ENCODE data around the gene MYBPC3.
"Not testable (repeated sequence)": the region's sequence is repeated elsewhere in the genome, so short reads cannot be mapped to it uniquely, and the experiment has no call there.

Gene MYBPC3

DNA sequence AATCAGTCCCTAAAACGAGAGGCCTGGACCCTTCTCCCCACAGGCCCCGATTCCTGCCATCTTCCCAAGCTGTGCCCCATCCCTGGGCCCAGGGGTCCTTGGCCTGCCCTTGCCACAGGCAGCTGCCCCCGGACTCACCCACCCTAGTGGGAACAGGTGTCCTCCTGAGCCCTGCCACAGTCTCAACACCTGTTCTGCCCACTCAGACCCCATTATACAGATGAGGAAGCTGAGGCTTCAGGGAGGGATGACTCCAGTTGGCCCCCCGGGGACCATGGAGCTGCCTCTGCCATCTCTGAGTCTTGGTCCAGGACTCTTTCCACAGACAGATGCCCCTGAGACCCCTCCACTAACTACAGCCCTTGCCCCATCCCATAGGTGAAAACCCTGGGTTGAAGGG lies 15.9 kb downstream of the MYBPC3 start:
- DNase-seq (ENCODE audit: low read depth): no peak

DNA sequence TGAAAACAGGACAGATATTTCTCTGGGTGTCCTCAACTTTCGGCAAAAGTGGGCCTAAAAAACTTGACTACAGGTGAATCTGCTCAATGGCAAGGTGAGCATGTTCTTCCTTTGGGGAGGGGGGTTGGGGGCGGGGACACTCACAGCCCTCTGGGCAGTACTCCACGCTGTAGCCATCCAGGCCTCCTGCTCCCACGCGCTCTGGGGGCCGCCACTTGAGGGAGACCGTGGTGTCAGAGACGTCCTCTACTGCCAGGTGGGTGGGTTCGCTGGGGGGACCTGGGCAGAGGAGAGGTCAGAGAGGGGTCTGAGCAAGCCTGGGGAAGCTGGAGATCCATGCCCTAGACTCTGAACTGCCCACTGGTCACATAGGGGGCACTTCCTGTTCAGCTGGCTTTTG lies 16.8 kb downstream of the MYBPC3 start:
- DNase-seq (ENCODE audit: low read depth): no peak

GRCh38 chr11:47334699-47335411 lies 17.6 kb downstream of the MYBPC3 start:
- DNase-seq (ENCODE audit: low read depth): not testable (repeated sequence)

- DNase-seq (ENCODE audit: low read depth): no peak
These were observed 18.5 kb downstream of the MYBPC3 start for GRCh38 chr11:47333886-47334443.

DNA sequence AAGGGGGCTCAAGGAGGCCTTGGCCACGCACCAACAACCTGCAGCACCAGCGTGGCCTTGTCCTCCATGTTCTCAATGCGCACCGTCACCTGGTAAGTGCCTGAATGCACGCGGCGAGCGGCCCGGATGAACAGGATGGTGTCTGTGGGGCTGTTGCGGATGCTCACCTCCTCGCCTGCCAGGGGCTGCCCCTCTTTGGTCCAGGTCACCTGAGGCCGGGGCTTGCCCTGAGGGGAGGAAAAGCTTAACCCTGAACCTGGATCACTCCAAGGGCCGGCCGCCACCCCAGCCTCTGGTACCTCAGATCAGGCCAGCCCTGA lies 19.0 kb downstream of the MYBPC3 start:
- no peak for DNase-seq (ENCODE audit: low read depth)

DNA sequence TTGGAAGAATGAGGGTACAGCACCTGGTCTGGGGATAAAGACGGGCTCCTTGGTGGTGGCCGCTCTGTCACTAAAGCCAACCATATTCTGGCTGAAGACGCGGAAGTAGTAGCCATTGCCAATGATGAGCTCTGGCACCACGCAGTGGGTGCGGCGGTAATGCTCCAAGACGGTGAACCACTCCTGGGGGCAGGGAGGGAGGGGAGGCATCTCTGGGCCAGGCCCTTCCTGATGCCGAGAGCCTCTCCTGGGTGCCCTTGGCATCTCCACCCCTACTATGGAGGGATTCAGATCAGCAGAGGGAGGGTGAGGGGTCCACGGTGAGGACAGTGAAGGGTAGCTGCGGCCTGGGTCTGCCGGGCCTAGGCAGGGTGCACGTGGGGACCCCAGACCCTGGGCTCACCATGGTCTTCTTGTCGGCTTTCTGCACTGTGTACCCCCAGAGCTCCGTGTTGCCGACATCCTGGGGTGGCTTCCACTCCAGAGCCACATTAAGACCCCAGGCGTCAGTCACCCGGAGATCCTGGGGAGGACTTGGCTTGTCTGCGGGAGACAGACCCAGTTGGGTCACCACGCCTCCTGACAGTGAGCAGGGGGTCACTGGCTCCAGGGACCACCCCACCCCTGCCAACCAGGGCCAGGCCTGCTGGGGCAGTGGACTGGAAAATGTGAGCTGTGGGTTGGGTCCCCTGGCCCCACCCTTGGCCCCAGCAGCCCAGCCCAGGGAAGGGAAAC lies 19.5 kb downstream of the MYBPC3 start:
- no peak for DNase-seq (ENCODE audit: low read depth)

GRCh38 chr11:47332303-47332711 lies 20.2 kb downstream of the MYBPC3 start:
- DNase-seq (ENCODE audit: low read depth): no peak

DNA sequence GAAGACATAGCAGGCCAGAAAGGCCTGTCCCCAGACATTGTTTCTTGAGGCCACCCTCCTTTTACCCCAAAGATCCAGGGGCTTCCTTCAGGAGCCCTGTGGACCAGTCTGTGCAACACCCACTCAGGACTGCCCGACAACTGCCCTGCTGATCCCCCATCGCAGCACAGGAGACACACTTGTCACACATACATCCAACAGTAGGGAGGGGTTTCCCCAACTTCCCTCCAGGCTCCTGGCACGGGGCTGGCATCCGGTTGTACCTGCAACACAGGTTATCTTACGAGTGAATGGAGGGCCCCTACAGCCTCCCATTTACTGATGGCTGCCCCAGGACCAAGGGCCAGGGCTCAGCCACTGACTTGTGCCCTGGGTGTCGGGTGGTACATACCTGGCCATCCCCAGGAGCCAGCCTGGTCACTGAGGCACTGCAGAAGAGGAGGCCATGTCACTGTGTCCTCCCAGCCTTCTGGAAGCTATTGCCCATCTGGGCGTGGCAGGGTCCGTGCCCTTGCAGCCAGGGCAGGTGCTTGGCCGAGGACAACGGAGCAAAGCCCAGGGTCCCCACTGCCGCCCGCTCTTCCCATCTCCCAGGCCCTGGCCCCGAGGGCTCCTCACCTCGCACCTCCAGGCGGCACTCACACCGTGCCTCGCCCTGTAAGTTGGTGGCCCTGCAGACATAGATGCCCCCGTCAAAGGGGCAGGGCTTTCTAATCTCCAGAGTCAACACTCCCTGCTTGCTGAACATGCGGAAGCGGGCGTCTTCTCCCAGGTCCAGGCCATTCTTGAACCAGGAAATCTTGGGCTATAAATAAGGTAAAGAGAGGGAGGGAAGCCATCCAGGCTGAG lies 20.8 kb downstream of the MYBPC3 start:
- DNase-seq (ENCODE audit: low read depth): no peak

DNA sequence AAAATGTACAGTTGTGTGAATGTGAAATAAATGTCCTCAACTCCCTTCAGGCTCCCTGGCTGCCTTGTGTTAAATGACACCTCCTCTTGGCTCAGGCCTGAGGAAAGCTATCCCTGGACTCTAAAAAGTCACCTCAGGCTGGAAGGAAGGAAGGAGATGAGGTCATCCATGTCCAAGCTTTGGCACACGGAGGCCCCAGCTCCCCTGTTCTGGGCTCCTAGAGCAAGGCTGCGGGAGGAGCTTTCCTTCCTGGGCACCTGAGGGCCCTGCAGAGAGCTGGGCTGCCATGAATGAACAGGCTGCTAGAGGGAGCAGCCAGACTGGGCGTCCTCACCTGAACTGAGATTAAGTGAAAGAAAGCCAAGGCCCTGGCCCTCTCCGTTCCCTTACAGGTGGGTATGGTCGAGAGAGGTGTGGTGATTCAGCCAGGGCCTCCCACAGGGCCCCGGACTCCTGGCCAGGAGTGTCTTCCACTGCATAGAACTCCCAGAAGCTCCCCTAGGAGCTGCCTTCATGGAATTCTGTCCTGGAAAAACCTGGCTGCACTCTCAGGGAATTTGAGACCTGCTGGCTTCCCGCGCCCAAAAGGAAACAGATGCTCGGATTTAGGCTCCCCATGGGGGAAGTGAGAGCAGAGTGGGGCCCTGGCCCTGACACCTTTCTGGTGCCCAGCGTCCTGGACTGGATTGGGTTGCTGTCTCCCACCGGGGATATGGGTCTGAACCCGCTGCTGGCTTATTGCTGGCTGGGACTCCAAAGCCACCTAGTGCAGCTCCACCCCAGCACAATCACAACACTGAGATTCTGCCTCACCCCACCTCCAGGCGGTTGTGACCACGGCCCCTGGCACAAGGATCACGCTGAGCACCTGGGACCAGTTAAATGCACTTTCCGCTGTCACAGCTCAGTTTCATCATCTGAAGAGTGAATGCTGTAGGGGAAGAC lies 22.2 kb downstream of the MYBPC3 start:
- DNase-seq (ENCODE audit: low read depth): no peak

- no peak for DNase-seq (ENCODE audit: low read depth)
These were observed 23.0 kb downstream of the MYBPC3 start for GRCh38 chr11:47329431-47329986.

GRCh38 chr11:47328449-47329390 lies 23.8 kb downstream of the MYBPC3 start:
- no peak for DNase-seq (ENCODE audit: low read depth)

- no peak for DNase-seq (ENCODE audit: low read depth)
These were observed 24.6 kb downstream of the MYBPC3 start for GRCh38 chr11:47327949-47328348.

GRCh38 chr11:47327025-47327424 lies 25.5 kb downstream of the MYBPC3 start:
- no peak for DNase-seq (ENCODE audit: low read depth)

DNA sequence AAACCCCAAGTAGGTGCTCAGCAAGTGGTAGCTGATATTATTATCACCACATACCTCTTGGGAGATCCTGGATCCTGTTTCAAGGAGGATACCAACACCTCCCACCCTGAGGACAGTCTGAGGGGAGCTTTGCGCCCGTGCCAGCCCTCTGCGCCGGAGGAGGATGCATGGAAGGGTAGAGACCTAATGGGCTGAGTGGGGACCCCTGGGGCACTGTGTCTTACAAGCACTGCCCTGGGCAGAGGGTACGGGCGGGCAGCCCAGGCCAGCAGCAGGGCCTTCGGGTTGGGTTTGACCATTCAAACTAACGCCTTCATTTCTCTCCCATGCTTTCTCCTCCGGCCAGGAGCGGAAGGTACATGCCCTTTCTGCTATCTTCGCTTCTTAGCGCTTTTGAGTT lies 26.3 kb downstream of the MYBPC3 start:
- no peak for DNase-seq (ENCODE audit: low read depth)

GRCh38 chr11:47325271-47326041 lies 27.0 kb downstream of the MYBPC3 start:
- DNase-seq (ENCODE audit: low read depth): no peak

DNA sequence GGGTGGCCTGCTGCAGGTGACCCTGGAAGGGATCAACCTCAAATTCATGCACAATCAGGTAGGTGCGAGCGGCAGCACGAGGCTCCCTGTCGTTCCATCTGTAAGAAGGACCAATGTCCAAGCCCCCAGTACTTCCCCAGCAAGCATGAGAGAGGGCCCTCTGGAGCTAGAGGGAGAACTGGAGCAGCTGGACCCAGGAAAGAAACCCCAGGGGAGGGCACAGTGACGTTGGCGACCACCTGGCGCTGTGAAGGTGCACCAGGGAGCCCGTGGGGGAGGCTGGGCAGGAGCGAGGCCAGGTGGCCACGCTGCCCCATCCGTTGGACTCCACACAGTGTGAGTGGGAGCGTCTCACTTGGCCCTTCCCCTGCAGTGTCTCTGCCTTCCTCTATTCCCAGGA lies 28.0 kb downstream of the MYBPC3 start:
- DNase-seq (ENCODE audit: low read depth): no peak

- DNase-seq (ENCODE audit: low read depth): no peak
These were observed 34.3 kb downstream of the MYBPC3 start for GRCh38 chr11:47318166-47318565.

- no peak for DNase-seq (ENCODE audit: low read depth)
These were observed 35.3 kb downstream of the MYBPC3 start for GRCh38 chr11:47317064-47317828.
